Amniotic epithelial cell (primary cell): ENCODE results near the gene SMAD6.
A peak's percentile ranks its signal among the peaks of the same experiment; 100 is the strongest.

Experiments used
- DNase-seq: peaks from one replicate; pipeline ENCODE4 v3.0.0-alpha.2; 2010; ENCODE audit warnings: low read depth

Gene SMAD6

DNA sequence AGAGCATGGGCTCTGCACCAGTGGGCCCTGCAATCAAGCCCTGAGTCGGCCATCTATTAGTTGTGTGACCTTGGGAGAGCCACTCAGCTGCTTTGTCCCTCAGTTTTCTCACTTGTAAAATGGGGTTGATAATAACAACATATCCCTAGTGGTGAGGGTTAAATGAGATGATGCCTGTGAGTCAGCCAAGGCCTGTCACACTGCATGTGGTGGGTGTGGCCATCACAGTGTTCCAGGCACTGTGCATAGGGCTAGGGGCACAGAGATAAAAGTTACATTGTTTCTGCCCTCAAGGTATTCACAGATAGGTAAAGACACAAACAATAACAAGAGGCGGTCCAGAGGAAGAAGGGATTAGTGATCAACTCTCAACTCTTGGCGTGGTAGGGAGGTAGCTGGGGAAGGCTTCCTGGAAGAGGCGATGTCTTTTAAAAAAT is 19.5 kb downstream of the SMAD6 start:
- no peak for DNase-seq

DNA sequence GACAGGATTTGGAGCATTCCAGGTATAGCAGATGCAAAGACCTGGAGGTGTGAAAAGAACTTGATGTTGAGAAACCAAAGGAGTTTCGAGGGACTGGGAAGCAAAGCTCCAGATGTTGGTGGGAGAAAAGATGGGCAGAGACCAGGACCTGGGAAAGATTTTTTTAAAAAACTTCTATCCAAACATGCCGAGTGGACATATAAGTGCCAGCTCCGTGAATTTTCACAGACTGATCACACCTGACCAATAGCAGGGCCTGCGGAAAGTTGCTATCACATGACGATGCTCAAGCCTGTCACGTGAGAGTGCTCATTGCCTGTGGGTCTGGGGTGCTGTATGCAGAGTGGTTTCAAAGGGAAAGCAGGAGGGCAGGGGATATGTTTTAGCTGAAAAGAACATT is 19.9 kb downstream of the SMAD6 start:
- no peak for DNase-seq

DNA sequence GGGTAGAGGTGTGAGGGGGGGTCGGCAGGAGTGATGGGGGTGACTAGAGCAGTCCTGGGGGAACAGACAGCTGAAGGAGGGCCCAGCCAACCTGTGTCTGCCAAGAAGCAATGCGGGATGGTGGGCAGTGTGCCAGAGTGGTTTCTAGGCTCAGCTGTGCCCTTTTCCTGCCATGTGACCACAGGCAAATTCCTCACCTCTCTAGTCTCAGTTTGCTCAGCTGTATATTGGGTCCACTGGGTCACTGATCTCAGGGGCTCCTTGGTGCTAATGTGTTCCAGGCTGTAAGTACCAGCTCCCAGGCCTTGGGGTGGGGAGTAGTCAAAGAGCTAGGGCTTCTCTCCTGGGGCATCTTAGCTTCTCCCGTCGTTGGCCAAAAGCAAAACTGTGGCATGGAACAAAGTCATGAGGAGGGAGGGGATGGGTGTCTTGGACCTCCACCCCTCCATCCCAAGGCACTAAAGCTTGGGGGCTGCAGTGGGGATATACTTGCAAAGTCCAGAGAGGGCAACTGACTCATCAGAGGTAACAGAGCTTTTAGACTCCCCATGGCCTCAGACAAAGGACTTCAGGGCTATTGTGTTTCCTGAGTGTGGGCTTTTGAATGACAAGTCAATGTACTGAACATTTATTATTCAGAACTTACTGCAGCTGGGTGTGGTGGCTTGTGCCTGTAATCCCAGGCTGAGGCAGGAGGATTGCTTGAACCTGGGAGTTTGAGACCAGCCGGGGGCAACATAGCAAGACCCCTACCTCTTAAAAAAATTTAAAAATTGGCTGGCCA is 20.9 kb downstream of the SMAD6 start:
- DNase-seq: no peak

DNA sequence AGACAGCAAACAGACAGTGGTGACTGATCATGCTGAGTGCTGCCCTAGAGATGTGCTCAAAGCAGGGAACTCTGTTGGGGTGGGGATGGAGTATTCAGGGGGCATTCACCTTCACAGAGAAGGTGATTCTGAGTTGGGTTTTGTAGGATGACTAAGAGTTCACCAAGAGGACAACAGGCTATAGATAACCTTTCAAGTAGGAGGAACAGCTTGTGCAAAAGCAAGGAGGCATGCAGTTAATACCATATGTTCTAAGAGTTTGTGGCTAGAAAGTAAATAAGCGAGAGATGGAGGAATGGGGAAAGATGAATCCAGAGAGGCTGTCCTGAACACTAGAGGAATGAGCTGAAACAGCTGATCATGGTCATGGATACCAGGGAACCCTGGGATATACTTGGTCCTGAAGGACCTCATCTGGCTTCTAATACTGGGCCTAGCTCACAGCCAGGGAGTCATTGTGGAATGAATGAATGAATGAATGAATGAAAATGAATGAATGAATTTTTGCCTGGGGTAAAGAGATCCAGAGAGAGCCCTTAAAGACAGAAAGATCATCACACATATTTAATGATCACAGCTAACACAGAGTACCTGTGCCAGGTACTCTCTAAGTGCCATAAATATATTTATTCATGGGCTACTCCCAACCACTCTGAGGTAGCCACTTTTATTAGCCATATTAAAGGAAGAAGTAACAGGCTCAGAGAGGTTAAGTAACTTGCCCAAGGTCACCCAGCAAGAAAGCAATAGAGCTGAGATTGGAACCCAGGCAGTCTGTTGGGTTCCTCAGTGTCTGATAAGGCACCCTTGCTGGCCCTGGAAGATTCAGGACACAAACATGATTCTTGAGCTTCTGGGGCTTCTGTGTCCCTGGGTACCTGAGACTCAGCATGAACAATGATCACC is 22.0 kb downstream of the SMAD6 start:
- DNase-seq: peak; percentile 87

DNA sequence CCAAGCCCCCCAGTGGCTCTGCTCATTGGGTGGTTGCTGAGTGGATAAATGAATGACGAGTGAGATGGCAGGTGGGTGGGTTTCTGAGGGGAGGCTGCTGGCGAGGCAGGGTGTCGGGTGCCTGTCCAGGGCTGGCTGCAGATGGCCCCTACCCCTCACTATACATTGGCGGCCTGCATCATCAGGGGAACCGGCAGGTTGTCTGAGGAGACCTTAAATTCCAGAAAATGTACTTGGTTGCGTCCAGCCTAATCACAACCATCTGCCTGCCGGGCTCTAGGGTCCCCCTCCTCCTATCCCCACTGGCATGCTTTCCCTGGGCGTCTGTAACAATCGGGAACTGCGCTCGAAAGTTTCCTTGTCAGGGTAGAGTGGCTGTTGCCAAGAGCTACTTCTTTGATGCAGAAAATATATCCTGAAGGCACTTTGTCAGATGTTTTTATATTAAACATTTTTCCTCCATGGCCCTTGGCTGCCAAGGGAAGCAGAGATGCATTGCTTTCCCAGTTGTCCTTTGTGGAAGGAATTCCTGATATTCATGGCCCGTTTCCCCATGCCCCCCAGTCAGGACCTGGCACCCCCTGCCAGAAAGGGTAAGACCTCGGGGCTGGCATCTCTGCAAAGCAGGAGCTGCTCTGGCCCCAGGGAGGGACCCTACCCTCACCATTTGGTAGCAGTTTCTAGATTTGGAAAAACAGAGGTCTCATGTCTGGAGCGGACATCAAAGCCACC is 22.9 kb downstream of the SMAD6 start:
- DNase-seq: no peak

DNA sequence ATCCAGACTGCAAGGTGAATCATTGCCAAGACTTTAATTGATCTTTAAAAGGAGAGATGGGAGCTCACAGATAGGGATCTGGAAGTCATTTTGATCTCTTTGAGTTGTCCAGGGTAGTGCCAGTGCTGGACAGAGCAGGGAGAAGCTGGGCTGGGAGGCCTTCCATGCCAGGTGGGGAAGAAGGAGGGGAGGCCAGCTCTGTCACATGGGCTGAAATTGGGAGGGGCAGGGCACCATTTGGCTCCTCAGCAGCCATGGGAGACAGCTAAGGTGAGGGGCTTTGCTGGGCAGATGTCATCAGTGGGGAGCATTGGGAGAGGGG is 23.4 kb downstream of the SMAD6 start:
- DNase-seq: no peak

DNA sequence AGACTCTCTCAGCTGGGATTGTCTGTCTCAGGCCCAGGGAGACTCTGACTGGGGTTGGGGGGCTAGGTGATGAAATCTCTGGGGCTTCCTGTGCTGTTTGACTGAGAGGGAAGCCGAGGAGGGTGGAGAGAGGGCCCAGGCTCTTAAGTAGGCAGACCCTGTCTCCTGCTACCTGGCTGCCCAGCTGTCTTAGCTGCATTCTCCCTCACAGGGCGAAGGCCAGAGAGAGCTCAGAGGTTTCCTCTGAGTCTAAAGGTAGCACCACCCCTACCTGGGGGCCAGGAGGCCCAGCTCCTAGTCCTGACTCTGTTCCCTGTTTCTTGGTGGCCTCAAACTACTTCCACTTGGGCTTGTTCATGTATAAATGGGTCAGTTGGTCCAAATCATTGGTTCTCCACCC is 24.4 kb downstream of the SMAD6 start:
- DNase-seq: no peak

DNA sequence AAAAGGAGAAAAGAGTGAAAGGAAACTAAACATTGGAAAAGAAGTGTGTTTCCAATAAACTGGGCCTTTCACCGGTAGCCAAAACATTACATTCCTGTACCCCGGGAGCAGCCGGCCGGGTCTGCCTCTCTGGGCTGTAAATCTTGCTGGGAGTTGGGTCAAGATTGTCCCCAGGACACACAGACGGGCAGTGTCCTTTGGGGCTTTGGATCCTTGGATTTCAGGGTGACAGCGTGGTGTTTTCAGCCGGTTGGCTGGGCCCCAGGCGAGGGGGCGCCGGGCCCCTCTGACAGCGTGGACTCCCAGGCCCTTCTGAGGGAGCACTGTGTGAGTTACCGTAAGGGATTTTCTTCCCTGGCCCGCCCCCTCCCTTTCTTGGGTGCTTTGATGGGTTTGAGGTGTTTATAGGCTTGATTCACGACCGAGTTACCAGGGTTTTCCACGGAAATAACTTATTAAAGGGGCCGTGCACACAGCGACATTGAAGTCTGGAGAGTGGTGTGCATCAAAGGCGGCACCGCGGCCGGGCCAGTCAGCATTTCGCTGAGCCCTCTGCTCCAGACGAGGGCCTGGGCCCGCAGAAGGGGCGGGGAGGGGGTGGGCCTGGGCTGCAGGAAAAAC is 27.4 kb downstream of the SMAD6 start:
- DNase-seq: no peak

DNA sequence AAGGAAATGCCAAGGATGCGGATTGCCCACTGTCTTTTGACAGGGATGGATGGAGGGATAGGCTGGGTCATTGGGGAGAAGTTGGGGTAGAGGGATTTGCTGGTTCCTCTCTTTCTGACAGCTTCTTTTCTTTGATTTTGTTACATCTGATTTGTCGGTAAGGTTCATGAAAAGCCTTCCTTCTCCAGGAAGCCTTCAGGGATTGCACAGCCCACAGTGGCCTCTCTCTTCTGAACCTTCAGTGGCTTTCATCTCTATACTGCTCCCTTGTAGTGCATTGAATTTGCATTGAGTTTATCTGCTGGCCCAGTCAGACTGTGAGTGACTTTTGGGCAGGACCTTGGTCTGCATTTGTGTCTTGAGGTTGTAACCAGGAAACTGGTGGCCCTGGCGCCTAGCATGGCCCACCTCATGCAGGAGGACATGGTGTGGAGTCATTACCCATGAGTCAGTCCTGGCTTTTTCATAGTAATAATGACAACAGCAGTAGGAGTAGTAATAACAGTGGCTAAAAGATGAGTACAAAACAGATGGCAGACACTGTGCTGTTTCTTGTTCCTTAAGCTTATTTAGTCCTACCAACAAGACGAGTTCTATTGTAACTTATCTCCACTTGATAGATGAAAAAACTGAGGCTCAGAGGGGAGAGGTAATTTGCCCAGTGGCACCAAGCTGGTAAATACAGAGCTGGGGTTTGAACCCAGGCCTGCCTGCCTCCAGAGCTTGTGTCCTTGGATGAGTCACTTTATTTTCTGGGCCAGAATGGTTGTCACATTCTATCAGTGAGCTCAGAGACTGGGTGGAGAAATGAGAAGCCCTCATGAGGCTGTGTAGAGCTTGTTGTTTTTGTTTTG is 28.4 kb downstream of the SMAD6 start:
- DNase-seq: peak; percentile 38

DNA sequence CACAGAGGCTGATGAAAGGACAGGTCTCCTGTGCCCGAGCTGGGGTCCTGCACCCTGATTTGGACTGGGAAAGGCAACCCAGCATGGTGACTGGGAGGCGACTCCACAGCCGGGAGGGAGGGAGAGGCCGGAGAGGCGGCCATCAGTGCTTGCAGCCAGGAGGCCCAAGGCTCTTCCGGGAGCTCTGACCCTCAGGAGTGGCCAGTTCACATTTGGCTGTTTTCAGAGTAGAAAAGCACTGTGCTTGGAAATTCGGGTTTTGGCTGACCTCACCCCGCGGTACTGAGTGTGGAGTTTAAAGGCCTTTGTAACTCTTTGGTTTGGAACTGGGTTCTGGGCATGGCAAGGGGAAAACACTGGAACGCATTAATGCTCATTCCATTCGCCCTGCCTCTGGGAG is 31.9 kb downstream of the SMAD6 start:
- no peak for DNase-seq

DNA sequence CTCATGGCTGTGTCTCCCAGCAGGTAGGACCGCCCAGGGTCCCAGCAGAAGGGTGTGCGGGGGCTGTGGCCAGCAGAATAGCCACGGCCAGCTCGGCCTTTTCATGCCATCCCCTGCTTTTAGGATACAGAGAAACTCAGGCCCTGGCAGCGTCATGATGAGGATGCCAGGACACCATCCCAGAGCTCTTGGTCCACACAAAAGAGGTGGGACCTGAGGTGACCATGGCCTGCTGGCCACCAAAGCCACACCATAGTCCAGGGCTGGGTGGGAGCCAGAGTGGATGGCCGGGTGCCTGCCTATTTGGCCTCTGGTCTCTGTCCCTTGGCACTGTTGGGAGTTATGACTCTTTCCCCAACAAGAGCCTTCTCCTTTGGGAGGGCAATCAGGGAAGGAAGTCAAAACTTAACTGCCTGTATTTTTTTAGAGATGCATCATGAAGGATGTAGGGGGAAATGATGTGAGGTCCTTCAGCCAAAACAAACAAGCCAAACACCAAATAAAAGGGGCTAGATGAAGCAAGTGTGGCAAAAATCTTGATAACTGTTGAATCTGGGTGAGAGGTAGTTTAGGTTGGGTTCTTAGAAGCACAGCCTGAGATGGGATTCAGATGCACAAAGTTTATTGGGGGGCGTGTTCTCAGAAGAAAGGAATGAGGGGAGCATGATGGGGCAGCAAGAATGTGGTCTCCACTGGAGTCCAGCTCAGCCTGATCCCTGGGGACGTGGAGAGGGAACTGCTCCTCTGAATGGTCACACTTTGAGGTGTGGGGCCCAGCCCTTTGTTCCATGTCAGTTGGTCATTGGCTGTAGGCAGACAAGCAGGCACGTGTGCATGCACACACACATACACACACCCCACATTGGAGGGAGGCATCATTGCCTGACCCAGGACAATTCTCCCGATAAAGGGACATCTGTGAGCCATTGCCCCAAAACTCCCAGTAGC is 33.2 kb downstream of the SMAD6 start:
- no peak for DNase-seq

DNA sequence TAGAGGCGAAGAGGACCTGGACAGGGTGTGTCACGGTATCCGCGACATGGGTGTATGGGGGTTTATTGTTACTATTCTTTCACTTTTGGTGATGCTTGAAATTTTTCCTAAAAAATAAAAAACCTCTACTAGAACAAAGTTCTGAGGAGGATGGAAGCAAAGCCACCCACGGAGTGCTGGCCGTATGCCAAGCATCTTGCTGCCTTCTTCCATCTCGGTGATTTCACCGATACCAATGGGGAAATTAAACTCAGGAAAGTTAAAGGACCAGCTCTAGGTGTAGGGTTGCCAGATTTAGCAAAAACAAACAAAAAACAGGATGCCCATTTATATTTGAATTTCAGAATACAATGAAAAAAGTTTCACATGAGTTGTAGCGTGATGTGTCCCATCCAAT is 33.9 kb downstream of the SMAD6 start:
- peak; percentile 24 for DNase-seq

DNA sequence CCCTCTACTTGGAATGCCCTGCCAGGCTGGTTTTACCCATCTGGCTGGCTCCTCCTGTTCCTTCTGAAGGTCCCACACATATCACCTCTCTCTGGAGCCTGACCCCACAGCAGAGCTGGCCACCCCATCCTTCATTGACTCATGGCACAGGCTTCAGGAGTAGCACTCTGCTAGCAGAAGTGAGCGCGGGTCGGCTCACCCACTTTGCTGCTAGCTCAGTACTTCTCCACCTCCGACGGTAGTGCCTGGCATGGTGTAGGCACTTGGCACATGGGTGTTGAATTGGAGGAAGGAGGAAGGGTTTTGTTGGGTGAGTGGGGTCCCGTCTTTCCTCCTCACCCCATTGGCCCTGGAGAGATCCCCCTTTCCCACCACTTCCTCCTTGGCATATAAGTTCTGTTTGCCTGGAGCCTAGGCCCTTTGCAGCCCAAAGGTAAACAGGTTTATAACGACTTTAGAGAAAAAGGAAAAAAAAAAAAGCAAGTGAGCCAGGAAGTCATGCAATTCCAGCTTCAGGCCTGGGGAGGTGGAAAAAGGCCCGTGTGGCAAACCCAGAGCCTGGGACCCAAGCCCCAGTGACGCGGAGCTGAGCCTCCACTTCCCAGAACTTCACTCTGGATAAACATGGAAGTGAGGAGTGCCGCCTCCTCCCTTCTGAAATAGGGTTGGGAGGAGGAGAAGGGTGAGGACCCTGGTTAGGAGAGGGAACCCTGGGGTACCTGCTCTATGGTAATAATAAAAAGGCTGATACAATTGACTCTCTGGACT is 35.4 kb downstream of the SMAD6 start:
- no peak for DNase-seq

DNA sequence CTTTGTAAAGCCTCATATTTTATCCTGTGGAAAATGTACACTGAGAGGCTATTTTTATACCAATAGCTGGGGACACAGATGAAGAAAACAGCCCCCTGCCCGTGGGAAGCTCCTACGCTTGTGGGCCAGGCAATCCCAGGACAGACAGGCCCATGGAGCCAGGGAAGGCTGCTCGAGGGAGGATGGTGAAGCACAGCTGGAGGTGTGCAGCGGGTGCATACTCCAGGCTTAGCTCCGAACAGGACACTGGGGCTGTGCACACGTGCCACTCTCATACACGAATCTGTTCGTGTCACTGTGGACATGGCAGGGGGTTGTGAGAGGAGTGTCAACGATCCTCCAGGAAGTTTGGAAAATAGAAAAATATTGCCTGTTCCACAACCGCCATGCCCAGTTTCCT is 36.1 kb downstream of the SMAD6 start:
- no peak for DNase-seq

DNA sequence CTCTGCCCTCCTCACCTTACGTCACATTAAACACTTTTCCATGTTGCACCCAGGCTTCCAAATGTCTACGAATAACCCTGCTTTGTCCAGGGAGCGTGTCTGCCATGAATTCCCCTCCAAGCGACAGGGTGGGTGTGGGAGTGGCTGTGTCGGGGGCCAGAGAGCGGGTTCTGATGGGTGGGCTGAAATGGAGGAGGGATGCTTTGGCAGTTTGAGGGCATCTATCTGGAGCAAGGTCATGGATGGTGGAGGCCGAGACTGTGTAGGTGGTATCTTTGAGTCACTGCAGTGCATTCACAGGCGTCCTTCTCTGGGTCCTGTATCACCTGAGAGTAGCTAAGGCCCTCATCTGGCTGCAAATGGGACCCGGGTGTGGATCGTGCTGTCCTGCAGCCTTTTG is 36.6 kb downstream of the SMAD6 start:
- DNase-seq: no peak

DNA sequence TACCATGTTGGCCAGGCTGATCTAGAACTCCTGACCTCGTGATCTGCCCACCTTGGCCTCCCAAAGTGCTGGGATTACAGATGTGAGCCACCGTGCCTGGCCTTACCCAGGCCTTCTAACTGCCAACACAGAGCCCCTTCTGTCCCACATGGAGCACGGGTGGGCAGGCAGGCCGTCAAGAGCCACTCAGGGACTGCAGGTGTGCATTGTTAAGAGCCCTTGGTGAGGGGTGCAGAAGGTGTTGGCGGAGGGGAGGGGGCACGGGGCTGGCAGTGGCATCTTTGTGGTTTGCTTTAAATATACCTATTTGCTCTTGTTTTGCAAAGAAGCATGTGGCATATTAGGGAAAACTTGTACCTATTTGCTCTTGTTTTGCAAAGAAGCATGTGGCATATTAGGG is 37.3 kb downstream of the SMAD6 start:
- no peak for DNase-seq

DNA sequence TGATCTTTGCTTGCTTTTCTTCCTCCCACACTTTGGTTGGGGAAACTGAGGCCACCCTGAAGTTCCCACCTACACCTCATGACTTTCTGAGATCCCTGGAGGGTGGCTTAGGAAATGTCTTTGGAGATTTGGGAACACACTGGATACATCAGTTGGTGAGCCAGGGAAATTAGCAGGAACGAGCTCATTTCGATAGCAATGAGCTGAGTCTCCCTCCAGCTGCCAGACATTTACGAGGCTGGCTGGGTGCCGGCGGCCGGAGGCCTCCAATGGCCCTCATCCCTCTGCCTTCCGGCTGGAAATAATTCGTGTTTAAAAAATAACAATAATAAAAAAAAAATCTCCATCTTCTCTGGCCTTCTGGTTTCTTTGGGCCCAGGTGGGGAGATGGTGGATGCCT is 38.8 kb downstream of the SMAD6 start:
- DNase-seq: no peak

DNA sequence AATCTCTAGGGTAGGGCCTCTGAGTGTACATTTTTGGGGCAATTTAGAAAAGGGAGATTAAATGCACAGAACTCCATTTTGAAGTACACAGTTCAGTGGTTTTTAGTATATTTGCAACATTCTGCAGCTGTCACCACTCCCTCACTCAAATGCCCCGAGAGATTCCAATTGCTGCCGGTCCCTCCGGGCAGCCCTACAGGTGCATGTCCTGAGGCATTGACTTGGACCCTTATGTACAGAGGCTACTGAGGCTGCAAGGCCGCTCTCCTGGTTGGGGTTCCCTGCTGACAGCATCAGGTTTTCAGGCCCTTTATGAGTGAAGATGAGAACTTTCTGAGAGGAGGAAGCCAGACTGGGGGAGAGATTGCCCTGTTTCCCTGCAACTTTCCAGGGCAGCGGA is 39.6 kb downstream of the SMAD6 start:
- no peak for DNase-seq

DNA sequence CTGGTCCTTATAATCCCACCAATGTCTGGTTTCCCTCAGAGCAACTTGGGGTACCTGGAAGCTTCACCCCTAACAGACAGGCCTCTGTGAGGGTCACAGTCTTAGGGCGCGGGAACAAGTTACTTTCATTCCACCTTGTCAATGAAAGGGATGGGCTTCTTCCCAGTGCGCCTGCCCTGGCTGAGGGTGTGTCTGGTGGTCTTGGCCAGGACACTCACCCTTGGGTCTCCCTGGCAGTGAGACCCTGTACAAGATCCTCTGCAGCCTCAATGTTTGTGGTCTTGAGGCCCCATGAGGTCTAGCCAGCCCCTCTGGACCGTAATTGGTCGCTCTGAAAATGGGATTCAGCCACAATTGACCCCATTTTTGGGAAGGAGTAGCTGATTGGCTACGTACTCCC is 40.2 kb downstream of the SMAD6 start:
- no peak for DNase-seq

DNA sequence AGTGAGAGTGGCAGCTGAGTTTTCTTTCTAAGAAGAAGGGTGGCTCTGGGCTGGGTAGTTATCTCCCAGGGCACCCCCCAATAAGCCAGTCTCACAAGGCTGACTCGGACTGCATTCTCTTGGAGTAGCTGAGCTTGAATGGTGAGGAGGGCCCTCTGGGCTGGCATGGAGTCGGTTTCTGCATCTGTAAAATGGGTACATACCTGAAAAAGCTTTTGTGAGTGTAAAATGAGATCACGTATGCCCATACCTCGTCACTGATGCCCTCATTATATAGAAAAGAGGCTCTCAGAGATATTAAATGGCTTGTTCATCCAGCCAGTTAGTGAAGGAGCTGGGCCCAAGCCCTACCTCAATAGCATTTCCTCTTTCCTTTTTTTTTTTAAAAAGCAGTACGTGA is 41.2 kb downstream of the SMAD6 start:
- DNase-seq: no peak
